GM12874 (cell line): Measurements from ENCODE around the gene SNRPD2.

Experiments used
- CTCF ChIP-seq: IDR thresholded peaks from 2 replicates; pipeline ENCODE4 v1.5.1; 2011; ENCODE audit warnings: low read depth, mild to moderate bottlenecking, control low read depth, low read length, moderate library complexity; ENCODE audit not compliant: insufficient read depth

The SNRPD2 gene

GRCh38 chr19:45691516-45692186 is at the start of gene SNRPD2:
Gene SNRPD2, minus strand, starts transcription at chr19:45691953. Its CDS starts 65 bp downstream, at chr19:45691888.
- TF ChIP-seq CTCF, result no peak

- TF ChIP-seq CTCF, result no peak
These were observed 48.0 kb upstream of the SNRPD2 start for GRCh38 chr19:45739498-45740439.

GRCh38 chr19:45733160-45733810 is 41.5 kb upstream of the SNRPD2 start, which contains the start of gene MEIOSIN:
Gene MEIOSIN, plus strand, starts transcription at chr19:45733439. Its CDS starts 1,938 bp downstream, at chr19:45735377.
- no peak for TF ChIP-seq CTCF

GRCh38 chr19:45730368-45731288 is 38.9 kb upstream of the SNRPD2 start, which contains the start of gene FBXO46:
Gene FBXO46, minus strand, starts transcription at chr19:45730896. Its CDS starts 17,401 bp downstream, at chr19:45713495.
- peak; percentile 39; the same call in 1 of the 2 replicates for TF ChIP-seq CTCF

GRCh38 chr19:45729800-45730290 is 38.1 kb upstream of the SNRPD2 start:
- no peak for TF ChIP-seq CTCF

- no peak for TF ChIP-seq CTCF
These were observed 26.4 kb upstream of the SNRPD2 start for GRCh38 chr19:45717983-45718650.
